GM23338 (cell line): ENCODE results near the gene HOXA3. TPM values are rescaled to one million over a fixed set of nuclear protein-coding genes. Genes with fewer than 3 reads are reported as not detected.

Experiments
- ATAC-seq: fragments of 200-7000 bp; cut with Tn5 transposase; 3 replicates; pipeline ENCODE4 v1.9.1; 2020
- DNase-seq: peaks from one replicate; pipeline ENCODE4 v3.0.0-alpha.2; 2015; ENCODE audit warnings: low spot score
- H2AFZ ChIP-seq: fragments of 200-600 bp; sonication (generic); 2 replicates; pipeline ENCODE4 v1.8.0; 2016; ENCODE audit warnings: antibody characterized with exemption, mild to moderate bottlenecking, moderate library complexity
- H3F3A ChIP-seq: fragments of 200-600 bp; sonication (generic); replicated peaks from 2 replicates; pipeline ENCODE4 v1.8.0; 2017; ENCODE audit warnings: antibody characterized with exemption, mixed run types, low read depth
- H3K27ac ChIP-seq: fragments of 200-600 bp; sonication (generic); 2 replicates; pipeline ENCODE4 v1.6.1; 2016; ENCODE audit warnings: low read depth
- H3K27me3 ChIP-seq: fragments of 200-600 bp; sonication (generic); 2 replicates; pipeline ENCODE4 v1.8.0; 2016; ENCODE audit warnings: mild to moderate bottlenecking, mixed run types, moderate library complexity; ENCODE audit not compliant: insufficient read depth
- H3K36me3 ChIP-seq: fragments of 200-600 bp; sonication (generic); 2 replicates; pipeline ENCODE4 v1.8.0; 2016; ENCODE audit warnings: mild to moderate bottlenecking; ENCODE audit not compliant: insufficient read depth
- H3K4me1 ChIP-seq: fragments of 200-600 bp; sonication (generic); 2 replicates; pipeline ENCODE4 v1.8.0; 2016; ENCODE audit warnings: mild to moderate bottlenecking, moderate library complexity; ENCODE audit not compliant: insufficient read depth
- H3K4me2 ChIP-seq: fragments of 200-600 bp; sonication (generic); 2 replicates; pipeline ENCODE4 v1.7.1; 2017; ENCODE audit warnings: mixed run types
- H3K4me3 ChIP-seq: fragments of 200-600 bp; sonication (generic); 2 replicates; pipeline ENCODE4 v1.6.1; 2016; ENCODE audit warnings: mixed run types
- H3K79me2 ChIP-seq: fragments of 200-600 bp; sonication (generic); replicated peaks from 2 replicates; pipeline ENCODE4 v1.8.0; 2017; ENCODE audit warnings: mild to moderate bottlenecking; ENCODE audit not compliant: insufficient read depth
- H3K9me2 ChIP-seq: fragments of 200-600 bp; sonication (generic); 2 replicates; pipeline ENCODE4 v1.8.0; 2017; ENCODE audit not compliant: insufficient read depth
- H4K20me1 ChIP-seq: fragments of 200-600 bp; sonication (generic); replicated peaks from 2 replicates; pipeline ENCODE4 v1.8.0; 2017; ENCODE audit warnings: mild to moderate bottlenecking; ENCODE audit not compliant: insufficient read depth
- H3K27ac Mint-ChIP-seq: 2 replicates; pipeline ENCODE4 v1.8.0; 2020; ENCODE audit warnings: inconsistent platforms, mild to moderate bottlenecking, moderate library complexity, mixed read lengths
- H3K27me3 Mint-ChIP-seq: 3 replicates; pipeline ENCODE4 v1.8.0; 2022; ENCODE audit warnings: low read depth, mild to moderate bottlenecking, moderate library complexity, mixed read lengths, inconsistent platforms; ENCODE audit not compliant: insufficient read depth, poor library complexity
- H3K36me3 Mint-ChIP-seq: 3 replicates; pipeline ENCODE4 v1.8.0; 2021; ENCODE audit warnings: low read depth, mild to moderate bottlenecking, inconsistent platforms, moderate library complexity, mixed read lengths
- H3K4me1 Mint-ChIP-seq: 3 replicates; pipeline ENCODE4 v1.8.0; 2020; ENCODE audit warnings: mild to moderate bottlenecking, inconsistent platforms, mixed read lengths
- H3K4me3 Mint-ChIP-seq: 3 replicates; pipeline ENCODE4 v1.8.0; 2021; ENCODE audit warnings: moderate library complexity, mild to moderate bottlenecking, inconsistent platforms, mixed read lengths
- H3K9me3 Mint-ChIP-seq: 3 replicates; pipeline ENCODE4 v1.8.0; 2020; ENCODE audit warnings: moderate library complexity, mild to moderate bottlenecking, inconsistent platforms, mixed read lengths
- CREB1 ChIP-seq: fragments of 250-450 bp; sonication (Bioruptor Pico); IDR thresholded peaks from 2 replicates; pipeline ENCODE4 v1.5.0; 2020; ENCODE audit warnings: low read depth, mild to moderate bottlenecking, moderate library complexity
- CTCF ChIP-seq, 2 experiments: fragments of 200-600 bp in 1 of 2; sonication (generic) in 1 of 2; conservative IDR thresholded peaks; 2 replicates each; pipeline versions ENCODE4 v1.5.1 to v1.6.1; 2016 to 2017; ENCODE audit warnings: antibody characterized with exemption in 2 of 2, low read depth in 2 of 2, mild to moderate bottlenecking in 2 of 2, moderate library complexity in 1 of 2
- EZH2 ChIP-seq: fragments of 200-600 bp; sonication (generic); IDR thresholded peaks from one replicate; pipeline ENCODE4 v1.8.0; 2017; ENCODE audit warnings: antibody characterized with exemption, mild to moderate bottlenecking, low read depth; ENCODE audit not compliant: unreplicated experiment
- EZH2phosphoT487 ChIP-seq: fragments of 200-600 bp; sonication (generic); IDR thresholded peaks from one replicate; pipeline ENCODE4 v1.8.1; 2018; ENCODE audit warnings: antibody characterized with exemption; ENCODE audit not compliant: unreplicated experiment
- JUNB ChIP-seq: IDR thresholded peaks from one replicate; pipeline ENCODE4 v1.6.1; 2016; ENCODE audit warnings: antibody characterized with exemption; ENCODE audit not compliant: unreplicated experiment
- NANOG ChIP-seq: IDR thresholded peaks from 2 replicates; pipeline ENCODE4 v1.6.1; 2016; ENCODE audit warnings: antibody characterized with exemption, borderline replicate concordance
- POLR2AphosphoS5 ChIP-seq: IDR thresholded peaks from 2 replicates; pipeline ENCODE4 v1.6.1; 2016; ENCODE audit warnings: antibody characterized with exemption, low read depth
- STAT1 ChIP-seq: IDR thresholded peaks from one replicate; pipeline ENCODE4 v1.6.1; 2016; ENCODE audit warnings: antibody characterized with exemption; ENCODE audit not compliant: unreplicated experiment
- ZNF114 ChIP-seq: fragments of 250-450 bp; sonication (Bioruptor Pico); IDR thresholded peaks from 2 replicates; pipeline ENCODE4 v1.5.0; 2020; ENCODE audit warnings: mild to moderate bottlenecking, moderate library complexity
- ZNF331 ChIP-seq: fragments of 250-450 bp; sonication (Bioruptor Pico); IDR thresholded peaks from 2 replicates; pipeline ENCODE4 v1.5.0; 2020; ENCODE audit warnings: low read depth, mild to moderate bottlenecking, moderate library complexity
- ZNF462 ChIP-seq: fragments of 250-450 bp; sonication (Bioruptor Pico); IDR thresholded peaks from 2 replicates; pipeline ENCODE4 v1.5.0; 2020; ENCODE audit warnings: mild to moderate bottlenecking, moderate library complexity
- polyA plus RNA-seq: library from polyadenylated mRNA; unstranded; fragments of >200 nt; fragmentation: Nextera tagmentation; extraction: Ambion mirVana; gene quantifications from 2 replicates; pipeline ENCODE4 v1.2.1, GENCODE V29; 2016
- total RNA-seq: library from RNA; depleted of rRNA; stranded (reverse); fragments of >200 nt; shearing (Covaris generic); gene quantifications from 2 replicates; pipeline ENCODE4 v1.2.3, GENCODE V29; 2014
- TF ChIP-seq, protein P1 (sequence below): IDR thresholded peaks from 2 replicates; pipeline ENCODE4 v1.6.1; 2016; ENCODE audit warnings: antibody characterized with exemption
- TF ChIP-seq, protein P2 (sequence below): IDR thresholded peaks from one replicate; pipeline ENCODE4 v1.6.1; 2018; ENCODE audit warnings: antibody characterized with exemption; ENCODE audit not compliant: unreplicated experiment

The HOXA3 gene
- total and polyA plus RNA-seq, 2 experiments from 2014 or later = not detected

- H3K9me2 ChIP-seq = no peaks in the 10 kb centered on the region
- H3K4me2 ChIP-seq = no peak overlapping the region
- H3F3A ChIP-seq = peaks cover 46% of the 10 kb centered on the region
- H3K27ac ChIP-seq = no peak overlapping the region
- H3K27me3 Mint-ChIP-seq = peaks cover 96% of the 10 kb centered on the region
- TF ChIP-seq EZH2 (no peak), NANOG (no peak), ZNF462 (CRISPR knock-in tag) (no peak), CREB1 (no peak), CTCF (conservative IDR thresholded peaks at IDR 0.05; ENCODE audit: low read depth in 2 of 2) (no peak), EZH2phosphoT487 (no peak), POLR2AphosphoS5 (no peak), JUNB (no peak), ZNF114 (CRISPR knock-in tag) (no peak), ZNF331 (no peak), STAT1 (no peak)
- TF ChIP-seq, protein P1, sequence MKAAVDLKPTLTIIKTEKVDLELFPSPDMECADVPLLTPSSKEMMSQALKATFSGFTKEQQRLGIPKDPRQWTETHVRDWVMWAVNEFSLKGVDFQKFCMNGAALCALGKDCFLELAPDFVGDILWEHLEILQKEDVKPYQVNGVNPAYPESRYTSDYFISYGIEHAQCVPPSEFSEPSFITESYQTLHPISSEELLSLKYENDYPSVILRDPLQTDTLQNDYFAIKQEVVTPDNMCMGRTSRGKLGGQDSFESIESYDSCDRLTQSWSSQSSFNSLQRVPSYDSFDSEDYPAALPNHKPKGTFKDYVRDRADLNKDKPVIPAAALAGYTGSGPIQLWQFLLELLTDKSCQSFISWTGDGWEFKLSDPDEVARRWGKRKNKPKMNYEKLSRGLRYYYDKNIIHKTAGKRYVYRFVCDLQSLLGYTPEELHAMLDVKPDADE = no peak
- TF ChIP-seq, protein P2, sequence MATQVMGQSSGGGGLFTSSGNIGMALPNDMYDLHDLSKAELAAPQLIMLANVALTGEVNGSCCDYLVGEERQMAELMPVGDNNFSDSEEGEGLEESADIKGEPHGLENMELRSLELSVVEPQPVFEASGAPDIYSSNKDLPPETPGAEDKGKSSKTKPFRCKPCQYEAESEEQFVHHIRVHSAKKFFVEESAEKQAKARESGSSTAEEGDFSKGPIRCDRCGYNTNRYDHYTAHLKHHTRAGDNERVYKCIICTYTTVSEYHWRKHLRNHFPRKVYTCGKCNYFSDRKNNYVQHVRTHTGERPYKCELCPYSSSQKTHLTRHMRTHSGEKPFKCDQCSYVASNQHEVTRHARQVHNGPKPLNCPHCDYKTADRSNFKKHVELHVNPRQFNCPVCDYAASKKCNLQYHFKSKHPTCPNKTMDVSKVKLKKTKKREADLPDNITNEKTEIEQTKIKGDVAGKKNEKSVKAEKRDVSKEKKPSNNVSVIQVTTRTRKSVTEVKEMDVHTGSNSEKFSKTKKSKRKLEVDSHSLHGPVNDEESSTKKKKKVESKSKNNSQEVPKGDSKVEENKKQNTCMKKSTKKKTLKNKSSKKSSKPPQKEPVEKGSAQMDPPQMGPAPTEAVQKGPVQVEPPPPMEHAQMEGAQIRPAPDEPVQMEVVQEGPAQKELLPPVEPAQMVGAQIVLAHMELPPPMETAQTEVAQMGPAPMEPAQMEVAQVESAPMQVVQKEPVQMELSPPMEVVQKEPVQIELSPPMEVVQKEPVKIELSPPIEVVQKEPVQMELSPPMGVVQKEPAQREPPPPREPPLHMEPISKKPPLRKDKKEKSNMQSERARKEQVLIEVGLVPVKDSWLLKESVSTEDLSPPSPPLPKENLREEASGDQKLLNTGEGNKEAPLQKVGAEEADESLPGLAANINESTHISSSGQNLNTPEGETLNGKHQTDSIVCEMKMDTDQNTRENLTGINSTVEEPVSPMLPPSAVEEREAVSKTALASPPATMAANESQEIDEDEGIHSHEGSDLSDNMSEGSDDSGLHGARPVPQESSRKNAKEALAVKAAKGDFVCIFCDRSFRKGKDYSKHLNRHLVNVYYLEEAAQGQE = no peak
- H3K79me2 ChIP-seq = no peaks in the 10 kb centered on the region
- no peaks in the 10 kb centered on the region for H3K36me3 ChIP-seq
- no peaks in the 10 kb centered on the region; the same call in 2 of the 3 replicates for H3K4me1 Mint-ChIP-seq
- H3K4me3 ChIP-seq = no peak overlapping the region
- H3K4me3 Mint-ChIP-seq = no peak overlapping the region
- H3K9me3 Mint-ChIP-seq = no peaks in the 10 kb centered on the region; the same call in 2 of the 3 replicates
- no peaks in the 10 kb centered on the region for H3K36me3 Mint-ChIP-seq
- H3K4me1 ChIP-seq = peaks cover 7% of the 10 kb centered on the region; the same call in 1 of the 2 replicates
- H3K27me3 ChIP-seq = peaks cover 100% of the 10 kb centered on the region
- DNase-seq (no peak), ATAC-seq (no peak)
- H2AFZ ChIP-seq = no peak overlapping the region
- H3K27ac Mint-ChIP-seq = no peak overlapping the region
- H4K20me1 ChIP-seq = peaks cover 57% of the 10 kb centered on the region
Observed at GRCh38 chr7:27132214-27132613, 20.2 kb downstream of the HOXA3 start.
